ENCODE data around the gene KXD1.
A peak's percentile ranks its signal among the peaks of the same experiment; 100 is the strongest.

Gene KXD1

GRCh38 chr19:18603958-18604819 is 46.5 kb downstream of the KXD1 start:
- no peak for TF ChIP-seq CTCF (IDR thresholded peaks at IDR 0.05; ENCODE audit: low read depth, low read length, missing control alignments)
- Histone ChIP-seq H3K36me3 (replicated peaks) (no peaks in the 10 kb centered on the region), H3K4me3 (ENCODE audit: low read depth, low read length) (no peak overlapping the region), H3K27ac (no peak overlapping the region), H3K27me3 (replicated peaks) (peaks cover 51% of the 10 kb centered on the region)
- in situ Hi-C loops (cut with HindIII; ENCODE audit: low pct_ligation_motif_present, low sequenced_read_pairs): no loop called here
- no peak for DNase-seq

GRCh38 chr19:18604820-18605159 is 47.1 kb downstream of the KXD1 start:
- no peak overlapping the region for H3K27ac ChIP-seq
- peaks cover 57% of the 10 kb centered on the region for H3K27me3 ChIP-seq (replicated peaks)
- in situ Hi-C loops (cut with HindIII; ENCODE audit: low pct_ligation_motif_present, low sequenced_read_pairs): no loop called here
- H3K36me3 ChIP-seq (replicated peaks): no peaks in the 10 kb centered on the region
- DNase-seq: no peak
- no peak for TF ChIP-seq CTCF (IDR thresholded peaks at IDR 0.05; ENCODE audit: low read depth, low read length, missing control alignments)
- no peak overlapping the region for H3K4me3 ChIP-seq (ENCODE audit: low read depth, low read length)

- Histone ChIP-seq H3K36me3 (replicated peaks) (no peaks in the 10 kb centered on the region), H3K27ac (no peak overlapping the region), H3K27me3 (replicated peaks) (peaks cover 61% of the 10 kb centered on the region), H3K4me3 (ENCODE audit: low read depth, low read length) (peak overlapping the region; percentile 32)
- in situ Hi-C loops (cut with HindIII; ENCODE audit: low pct_ligation_motif_present, low sequenced_read_pairs): no loop called here
- TF ChIP-seq CTCF (IDR thresholded peaks at IDR 0.05; ENCODE audit: low read depth, low read length, missing control alignments): no peak
- no peak for DNase-seq
These were observed 47.5 kb downstream of the KXD1 start for GRCh38 chr19:18605196-18605545.

GRCh38 chr19:18605546-18606280 is 48.0 kb downstream of the KXD1 start:
- in situ Hi-C loops (cut with HindIII; ENCODE audit: low pct_ligation_motif_present, low sequenced_read_pairs): no loop called here
- no peak for TF ChIP-seq CTCF (IDR thresholded peaks at IDR 0.05; ENCODE audit: low read depth, low read length, missing control alignments)
- H3K4me3 ChIP-seq (ENCODE audit: low read depth, low read length): peak overlapping the region; percentile 32
- DNase-seq: no peak
- H3K27me3 ChIP-seq (replicated peaks): peaks cover 67% of the 10 kb centered on the region
- H3K36me3 ChIP-seq (replicated peaks): no peaks in the 10 kb centered on the region
- H3K27ac ChIP-seq: no peak overlapping the region

- no peak within 1 kb of the TSS for H3K27ac ChIP-seq
- no peak for TF ChIP-seq CTCF (IDR thresholded peaks at IDR 0.05; ENCODE audit: low read depth, low read length, missing control alignments)
- no peak for DNase-seq
- peak within 1 kb of the TSS; percentile 32 for H3K4me3 ChIP-seq (ENCODE audit: low read depth, low read length)
- H3K36me3 ChIP-seq (replicated peaks): no peaks in the 10 kb centered on the region
- in situ Hi-C loops (cut with HindIII; ENCODE audit: low pct_ligation_motif_present, low sequenced_read_pairs): no loop called here
- H3K27me3 ChIP-seq (replicated peaks): peaks cover 73% of the 10 kb centered on the region
These were observed 48.9 kb downstream of the KXD1 start, which contains the start of gene CRLF1 for GRCh38 chr19:18606281-18607225. TSS of gene CRLF1 (minus strand) at chr19:18606799. CDS start at chr19:18606656, 143 bp downstream.

Measured in brain microvascular endothelial cell (primary cell).